Glutamatergic neuron (in vitro differentiated cells): ENCODE data around the gene B4GALT5. TPM values are rescaled to one million over a fixed set of nuclear protein-coding genes. Genes with fewer than 3 reads are reported as not detected.

Experiments used
- DNase-seq: peaks from one replicate; pipeline ENCODE4 v3.0.0; 2022
- H3K27ac Mint-ChIP-seq: one replicate; pipeline ENCODE4 v1.8.0; 2020; ENCODE audit warnings: mild to moderate bottlenecking, mixed read lengths, inconsistent platforms; ENCODE audit not compliant: unreplicated experiment
- H3K27me3 Mint-ChIP-seq: one replicate; pipeline ENCODE4 v1.8.0; 2020; ENCODE audit warnings: mild to moderate bottlenecking, moderate library complexity, mixed read lengths, inconsistent platforms; ENCODE audit not compliant: unreplicated experiment
- H3K36me3 Mint-ChIP-seq: one replicate; pipeline ENCODE4 v1.8.0; 2020; ENCODE audit warnings: mild to moderate bottlenecking, mixed read lengths, inconsistent platforms; ENCODE audit not compliant: unreplicated experiment
- H3K4me1 Mint-ChIP-seq: one replicate; pipeline ENCODE4 v1.8.0; 2020; ENCODE audit warnings: mild to moderate bottlenecking, low read depth, mixed read lengths, inconsistent platforms; ENCODE audit not compliant: unreplicated experiment
- H3K4me3 Mint-ChIP-seq: one replicate; pipeline ENCODE4 v1.8.0; 2020; ENCODE audit warnings: mild to moderate bottlenecking, mixed read lengths, inconsistent platforms; ENCODE audit not compliant: unreplicated experiment
- H3K9me3 Mint-ChIP-seq: one replicate; pipeline ENCODE4 v1.8.0; 2020; ENCODE audit warnings: mild to moderate bottlenecking, moderate library complexity, mixed read lengths, inconsistent platforms; ENCODE audit not compliant: unreplicated experiment
- total RNA-seq: library from RNA; stranded (reverse); fragmentation: NEBNext Ultra II Directional; extraction: Animal tissue kit (Norgen Biotek cat#: 25700); gene quantifications from one replicate; pipeline ENCODE4 v1.2.1, GENCODE V29; 2021; ENCODE audit not compliant: unreplicated experiment
- TF ChIP-seq, protein P1 (sequence below): fragments of 200-600 bp; sonication (generic); IDR thresholded peaks from one replicate; pipeline ENCODE4 v1.5.0; 2021; ENCODE audit not compliant: partially characterized antibody, unreplicated experiment

Gene B4GALT5
- total RNA-seq, 1 donor from 2014 or later = 61.3 TPM

DNA sequence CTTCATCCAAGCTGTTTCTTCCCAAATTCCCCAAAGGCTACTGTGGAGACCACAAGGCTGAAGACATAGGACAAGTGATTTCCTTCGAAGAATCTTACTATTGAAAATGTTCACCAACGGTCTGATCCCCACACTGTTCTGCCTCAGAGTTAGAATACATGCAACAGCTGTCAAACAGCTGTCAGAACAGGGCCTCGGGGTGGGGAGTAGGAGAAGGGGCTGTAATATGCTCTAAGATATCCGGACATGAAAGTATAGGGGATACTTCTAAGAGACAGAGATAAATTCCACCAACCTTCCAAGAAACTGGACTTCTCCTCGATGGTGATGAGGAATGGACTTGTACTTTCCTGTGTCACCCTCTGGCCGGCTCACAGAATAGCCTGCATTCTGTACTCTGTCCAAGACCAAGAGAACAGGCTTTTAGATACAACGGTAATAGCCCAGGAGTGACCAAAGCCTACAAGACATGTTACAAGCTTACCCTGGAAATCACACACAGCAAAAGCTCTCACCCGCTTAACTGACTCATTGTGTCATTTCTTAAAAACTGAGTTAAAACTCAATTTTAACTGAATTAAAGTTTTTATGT, 76.5 kb downstream of the B4GALT5 start:
- Mint-ChIP-seq H3K27me3 (peaks cover 3% of the 10 kb centered on the region), H3K9me3 (peaks cover 8% of the 10 kb centered on the region), H3K4me3 (no peak overlapping the region), H3K4me1 (peaks cover 6% of the 10 kb centered on the region), H3K36me3 (peaks cover 8% of the 10 kb centered on the region), H3K27ac (no peak overlapping the region)
- no peak for DNase-seq
- TF ChIP-seq, protein P1, sequence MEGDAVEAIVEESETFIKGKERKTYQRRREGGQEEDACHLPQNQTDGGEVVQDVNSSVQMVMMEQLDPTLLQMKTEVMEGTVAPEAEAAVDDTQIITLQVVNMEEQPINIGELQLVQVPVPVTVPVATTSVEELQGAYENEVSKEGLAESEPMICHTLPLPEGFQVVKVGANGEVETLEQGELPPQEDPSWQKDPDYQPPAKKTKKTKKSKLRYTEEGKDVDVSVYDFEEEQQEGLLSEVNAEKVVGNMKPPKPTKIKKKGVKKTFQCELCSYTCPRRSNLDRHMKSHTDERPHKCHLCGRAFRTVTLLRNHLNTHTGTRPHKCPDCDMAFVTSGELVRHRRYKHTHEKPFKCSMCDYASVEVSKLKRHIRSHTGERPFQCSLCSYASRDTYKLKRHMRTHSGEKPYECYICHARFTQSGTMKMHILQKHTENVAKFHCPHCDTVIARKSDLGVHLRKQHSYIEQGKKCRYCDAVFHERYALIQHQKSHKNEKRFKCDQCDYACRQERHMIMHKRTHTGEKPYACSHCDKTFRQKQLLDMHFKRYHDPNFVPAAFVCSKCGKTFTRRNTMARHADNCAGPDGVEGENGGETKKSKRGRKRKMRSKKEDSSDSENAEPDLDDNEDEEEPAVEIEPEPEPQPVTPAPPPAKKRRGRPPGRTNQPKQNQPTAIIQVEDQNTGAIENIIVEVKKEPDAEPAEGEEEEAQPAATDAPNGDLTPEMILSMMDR = no peak

DNA sequence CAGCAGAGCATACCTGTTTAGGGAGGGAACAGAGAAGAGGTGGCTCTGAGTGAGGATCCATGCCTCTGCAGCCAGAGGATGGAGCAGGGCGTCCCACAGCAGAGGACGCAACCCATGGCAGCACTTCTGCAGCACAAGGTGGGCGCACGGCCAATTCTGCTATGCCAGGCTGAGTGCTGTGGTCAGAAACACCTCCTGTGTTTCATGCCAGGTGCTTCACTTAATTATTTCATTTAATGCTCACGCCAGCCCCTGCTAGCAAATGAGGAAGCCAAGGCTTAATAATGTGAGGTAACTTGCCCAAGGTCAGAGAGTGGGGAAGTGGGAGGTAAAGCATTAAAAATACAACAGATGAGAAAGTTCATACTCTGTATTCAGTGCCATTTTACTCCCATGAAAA, 77.2 kb downstream of the B4GALT5 start:
- H3K4me3 Mint-ChIP-seq = no peak overlapping the region
- TF ChIP-seq, protein P1 = no peak
- DNase-seq = no peak
- H3K27me3 Mint-ChIP-seq = peaks cover 6% of the 10 kb centered on the region
- H3K36me3 Mint-ChIP-seq = peaks cover 6% of the 10 kb centered on the region
- H3K4me1 Mint-ChIP-seq = peaks cover 8% of the 10 kb centered on the region
- H3K9me3 Mint-ChIP-seq = peaks cover 8% of the 10 kb centered on the region
- H3K27ac Mint-ChIP-seq = no peak overlapping the region

DNA sequence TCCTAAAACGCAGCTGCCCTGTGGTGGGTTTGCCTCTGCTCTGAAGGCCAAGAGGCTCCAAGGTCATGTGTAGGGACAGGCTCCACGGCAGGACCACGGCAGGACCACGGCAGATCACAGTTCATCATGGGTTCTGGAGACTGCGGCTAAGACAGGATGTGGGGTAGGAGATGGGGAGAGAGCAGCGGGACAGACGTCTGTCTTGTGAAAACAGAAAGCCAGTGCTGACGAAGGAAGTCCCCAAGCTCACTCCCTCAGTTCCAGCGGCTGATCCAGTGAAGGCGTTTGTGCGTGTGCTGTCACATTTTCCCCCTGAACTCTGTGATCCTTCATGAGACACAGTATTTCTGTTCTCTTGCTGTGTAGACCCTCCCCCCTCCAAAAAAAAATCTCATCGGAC, 77.8 kb downstream of the B4GALT5 start:
- DNase-seq = no peak
- peaks cover 12% of the 10 kb centered on the region for H3K4me1 Mint-ChIP-seq
- H3K9me3 Mint-ChIP-seq = peaks cover 8% of the 10 kb centered on the region
- no peak overlapping the region for H3K4me3 Mint-ChIP-seq
- H3K36me3 Mint-ChIP-seq = peaks cover 6% of the 10 kb centered on the region
- TF ChIP-seq, protein P1 = no peak
- H3K27me3 Mint-ChIP-seq = peaks cover 7% of the 10 kb centered on the region
- no peak overlapping the region for H3K27ac Mint-ChIP-seq

GRCh38 chr20:49635166-49635565, 78.5 kb downstream of the B4GALT5 start:
- Mint-ChIP-seq H3K9me3 (peaks cover 8% of the 10 kb centered on the region), H3K4me1 (peaks cover 13% of the 10 kb centered on the region)

DNA sequence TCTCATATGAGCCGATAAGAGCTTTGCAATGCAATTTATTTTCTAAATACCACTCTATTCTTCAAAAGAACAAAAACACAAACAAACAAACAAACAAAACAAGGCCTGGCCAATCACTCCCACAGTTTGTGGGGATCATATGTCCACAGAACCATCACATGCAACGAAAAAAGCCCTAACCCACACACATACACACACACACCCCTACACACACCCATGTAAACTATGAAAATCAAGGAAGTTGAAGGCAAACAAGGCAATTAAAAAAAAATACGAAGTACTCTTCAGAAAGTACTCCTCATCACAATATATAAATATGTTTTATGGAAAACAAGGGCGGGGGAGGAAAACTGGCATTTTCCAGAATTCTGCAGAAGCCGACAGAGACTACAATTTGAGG, 79.6 kb downstream of the B4GALT5 start:
- no peak overlapping the region for H3K27ac Mint-ChIP-seq
- H3K36me3 Mint-ChIP-seq = no peaks in the 10 kb centered on the region

More at GRCh38 chr20:49635166-49635565, 78.5 kb downstream of the B4GALT5 start:
- Mint-ChIP-seq H3K27me3 (peaks cover 7% of the 10 kb centered on the region), H3K4me3 (no peak overlapping the region), H3K27ac (no peak overlapping the region), H3K36me3 (peaks cover 3% of the 10 kb centered on the region)
- TF ChIP-seq, protein P1 = no peak
- peak; percentile 37 for DNase-seq

More for the DNA sequence above, 79.6 kb downstream of the B4GALT5 start:
- H3K4me1 Mint-ChIP-seq = peaks cover 13% of the 10 kb centered on the region
- DNase-seq = no peak
- peaks cover 6% of the 10 kb centered on the region for H3K9me3 Mint-ChIP-seq
- H3K4me3 Mint-ChIP-seq = no peak overlapping the region
- peaks cover 7% of the 10 kb centered on the region for H3K27me3 Mint-ChIP-seq
- TF ChIP-seq, protein P1 = no peak
